AML-193 (cell line): ENCODE results near the gene SOX15.

Source experiments
- DNase-seq, 2 experiments: peaks; one replicate each; lab custom pipeline; 2025; lab: John Stamatoyannopoulos, UW

Gene SOX15

GRCh38 chr17:7577327-7578199 is 12.3 kb downstream of the SOX15 start:
- no peak for DNase-seq

GRCh38 chr17:7576432-7576937 is 13.4 kb downstream of the SOX15 start:
- DNase-seq = no peak

- DNase-seq = no peak
These were observed 13.9 kb downstream of the SOX15 start for GRCh38 chr17:7575959-7576358.

- DNase-seq = no peak
These were observed 14.4 kb downstream of the SOX15 start for GRCh38 chr17:7575481-7575883.

GRCh38 chr17:7574176-7574953 is 15.5 kb downstream of the SOX15 start:
- no peak for DNase-seq

- DNase-seq = peak; percentile 62 to 67
These were observed 16.4 kb downstream of the SOX15 start for GRCh38 chr17:7573324-7574080.

GRCh38 chr17:7572588-7573323 is 17.1 kb downstream of the SOX15 start:
- peak; percentile 92 to 96 for DNase-seq

GRCh38 chr17:7572338-7572587 is 17.6 kb downstream of the SOX15 start:
- DNase-seq = peak in 1 of 2 experiments; percentile 96

- DNase-seq = no peak
These were observed 19.5 kb downstream of the SOX15 start for GRCh38 chr17:7570351-7570750.

- no peak for DNase-seq
These were observed 20.3 kb downstream of the SOX15 start for GRCh38 chr17:7569571-7569970.

GRCh38 chr17:7563115-7563869 is 26.6 kb downstream of the SOX15 start:
- no peak for DNase-seq

- DNase-seq = no peak
These were observed 27.7 kb downstream of the SOX15 start for GRCh38 chr17:7562208-7562605.

GRCh38 chr17:7561589-7562207 is 28.2 kb downstream of the SOX15 start, which contains the start of gene SENP3:
Gene SENP3 (plus strand): TSS chr17:7561919. CDS start chr17:7563077, 1,158 bp downstream.
- peak; percentile 38 to 61 for DNase-seq

- DNase-seq = peak; percentile 42 to 47
These were observed 28.8 kb downstream of the SOX15 start for GRCh38 chr17:7561028-7561575.

GRCh38 chr17:7560172-7561027 is 29.5 kb downstream of the SOX15 start:
- DNase-seq = no peak

- DNase-seq = no peak
These were observed 30.3 kb downstream of the SOX15 start for GRCh38 chr17:7559320-7560171.

GRCh38 chr17:7558544-7559319 is 31.2 kb downstream of the SOX15 start, which contains the start of gene TNFSF13:
Gene TNFSF13 (plus strand): TSS chr17:7558750. CDS start chr17:7559040, 290 bp downstream.
- DNase-seq = peak; percentile 74 to 82
